DND-41 (cell line): ENCODE measurements around the gene SLAMF8.

Source experiments
- CTCF ChIP-seq: IDR thresholded peaks from 2 replicates; pipeline ENCODE4 v1.5.1; 2012; ENCODE audit warnings: borderline replicate concordance, low read length, moderate library complexity, mild to moderate bottlenecking; ENCODE audit not compliant: poor library complexity, severe bottlenecking; ENCODE audit errors: extremely low read depth
- EZH2 ChIP-seq: IDR thresholded peaks from 3 replicates; pipeline ENCODE4 v1.6.1; 2012; ENCODE audit warnings: borderline replicate concordance, low read depth, mild to moderate bottlenecking, moderate library complexity, low read length, inconsistent platforms; ENCODE audit not compliant: severe bottlenecking

GRCh38 chr1:159884296-159884695 is 57.6 kb downstream of the SLAMF8 start:
- TF ChIP-seq CTCF: no peak
- TF ChIP-seq EZH2: no peak
